Fibroblast of pulmonary artery (primary cell): ENCODE measurements around the gene BUB1B.

ENCODE experiments used
- DNase-seq: peaks from one replicate; pipeline ENCODE4 v3.0.0-alpha.2; 2010; ENCODE audit warnings: low read depth
- H3K4me3 ChIP-seq: replicated peaks from 2 replicates; pipeline ENCODE4 v1.5.1; 2011; ENCODE audit warnings: low read depth, mild to moderate bottlenecking, control low read depth, low read length, moderate library complexity
- TF ChIP-seq, protein P1 (sequence below): IDR thresholded peaks from 2 replicates; pipeline ENCODE4 v1.5.1; 2011; ENCODE audit warnings: mild to moderate bottlenecking, control low read depth, low read length, inconsistent platforms; ENCODE audit errors: missing control alignments

BUB1B gene

DNA sequence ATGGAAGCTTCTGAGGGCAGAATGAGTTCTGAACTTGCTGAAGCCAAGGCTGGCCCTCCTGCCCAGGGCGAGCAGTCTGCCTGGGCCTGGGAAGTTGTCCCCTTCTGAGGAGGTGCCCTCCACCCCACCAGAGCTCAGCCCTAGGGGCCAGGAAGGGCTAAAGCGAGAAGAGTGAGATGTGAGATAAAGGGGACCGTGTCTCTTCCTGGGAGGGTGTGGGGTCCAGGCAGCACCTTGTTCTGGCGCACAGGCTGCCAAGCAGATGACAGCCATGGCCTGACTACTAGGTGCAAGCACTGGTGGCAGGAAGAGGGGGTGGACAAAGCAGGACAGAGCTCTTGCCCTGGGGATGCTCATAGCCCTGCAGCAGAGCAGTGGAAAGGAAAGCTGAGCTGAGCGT, 81.7 kb downstream of the BUB1B start:
- TF ChIP-seq, protein P1, sequence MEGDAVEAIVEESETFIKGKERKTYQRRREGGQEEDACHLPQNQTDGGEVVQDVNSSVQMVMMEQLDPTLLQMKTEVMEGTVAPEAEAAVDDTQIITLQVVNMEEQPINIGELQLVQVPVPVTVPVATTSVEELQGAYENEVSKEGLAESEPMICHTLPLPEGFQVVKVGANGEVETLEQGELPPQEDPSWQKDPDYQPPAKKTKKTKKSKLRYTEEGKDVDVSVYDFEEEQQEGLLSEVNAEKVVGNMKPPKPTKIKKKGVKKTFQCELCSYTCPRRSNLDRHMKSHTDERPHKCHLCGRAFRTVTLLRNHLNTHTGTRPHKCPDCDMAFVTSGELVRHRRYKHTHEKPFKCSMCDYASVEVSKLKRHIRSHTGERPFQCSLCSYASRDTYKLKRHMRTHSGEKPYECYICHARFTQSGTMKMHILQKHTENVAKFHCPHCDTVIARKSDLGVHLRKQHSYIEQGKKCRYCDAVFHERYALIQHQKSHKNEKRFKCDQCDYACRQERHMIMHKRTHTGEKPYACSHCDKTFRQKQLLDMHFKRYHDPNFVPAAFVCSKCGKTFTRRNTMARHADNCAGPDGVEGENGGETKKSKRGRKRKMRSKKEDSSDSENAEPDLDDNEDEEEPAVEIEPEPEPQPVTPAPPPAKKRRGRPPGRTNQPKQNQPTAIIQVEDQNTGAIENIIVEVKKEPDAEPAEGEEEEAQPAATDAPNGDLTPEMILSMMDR: no peak
- DNase-seq: no peak
- H3K4me3 ChIP-seq: no peak overlapping the region

DNA sequence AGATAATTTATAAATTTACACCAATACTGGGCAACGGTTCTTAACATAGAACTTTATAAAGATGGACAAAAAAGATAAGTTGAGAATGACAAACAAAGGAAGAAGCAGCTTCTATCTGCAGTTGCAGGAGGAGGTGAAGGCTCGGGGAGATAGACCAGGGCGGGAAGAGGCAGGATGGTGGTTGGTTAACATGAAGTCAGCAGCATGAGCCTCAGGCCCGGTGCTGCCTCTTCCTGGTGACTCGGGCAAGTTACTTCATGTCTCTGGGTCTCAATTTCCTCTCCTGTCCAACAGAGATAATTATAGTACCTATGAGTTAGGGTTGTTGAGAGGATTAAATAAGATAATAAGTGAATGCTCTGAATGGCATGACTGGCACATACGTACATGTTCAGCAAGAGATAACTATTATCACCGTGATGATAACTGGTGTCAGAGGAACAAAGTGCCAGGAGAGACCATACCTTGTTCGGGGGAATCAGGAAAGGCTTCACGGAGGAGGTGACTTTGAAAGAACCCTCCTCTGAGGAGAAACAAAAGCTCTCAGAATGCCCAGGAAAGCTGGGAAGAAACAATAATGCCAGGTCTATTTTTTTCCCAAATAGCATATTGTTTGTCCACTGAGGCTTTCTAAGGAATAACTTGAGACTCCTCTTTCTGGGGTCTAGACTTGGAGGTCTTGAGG, 82.4 kb downstream of the BUB1B start:
- TF ChIP-seq, protein P1: no peak
- DNase-seq: no peak
- H3K4me3 ChIP-seq: no peak overlapping the region

DNA sequence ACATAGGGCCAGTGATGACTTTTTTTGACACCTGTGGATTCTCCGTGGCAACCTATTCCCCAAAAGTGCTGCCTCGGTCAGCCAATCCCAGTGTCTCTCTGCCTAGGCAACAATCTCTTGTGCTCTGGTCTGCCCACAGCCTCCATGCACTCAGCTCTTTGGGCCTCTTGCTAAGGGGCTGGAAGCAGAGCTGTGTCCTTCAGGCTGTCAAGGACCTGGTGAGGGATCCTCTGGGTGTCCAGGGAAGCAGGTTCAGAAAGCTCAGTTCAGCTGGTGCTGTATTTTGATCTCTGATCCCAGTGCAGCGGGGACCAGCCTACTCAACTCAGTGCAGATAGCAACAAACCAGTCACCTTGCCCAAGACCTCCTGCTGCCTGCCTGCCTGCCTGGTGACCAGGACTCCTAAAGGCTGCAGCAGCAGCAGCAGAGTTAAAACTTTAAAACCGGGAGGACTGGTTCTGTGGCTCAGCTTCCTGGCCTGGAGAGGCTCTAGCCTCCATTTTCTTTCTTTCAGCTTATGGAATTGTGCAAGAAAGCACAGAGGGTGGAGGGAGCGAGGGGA, 84.2 kb downstream of the BUB1B start:
- no peak for DNase-seq
- no peak overlapping the region for H3K4me3 ChIP-seq
- TF ChIP-seq, protein P1: no peak

DNA sequence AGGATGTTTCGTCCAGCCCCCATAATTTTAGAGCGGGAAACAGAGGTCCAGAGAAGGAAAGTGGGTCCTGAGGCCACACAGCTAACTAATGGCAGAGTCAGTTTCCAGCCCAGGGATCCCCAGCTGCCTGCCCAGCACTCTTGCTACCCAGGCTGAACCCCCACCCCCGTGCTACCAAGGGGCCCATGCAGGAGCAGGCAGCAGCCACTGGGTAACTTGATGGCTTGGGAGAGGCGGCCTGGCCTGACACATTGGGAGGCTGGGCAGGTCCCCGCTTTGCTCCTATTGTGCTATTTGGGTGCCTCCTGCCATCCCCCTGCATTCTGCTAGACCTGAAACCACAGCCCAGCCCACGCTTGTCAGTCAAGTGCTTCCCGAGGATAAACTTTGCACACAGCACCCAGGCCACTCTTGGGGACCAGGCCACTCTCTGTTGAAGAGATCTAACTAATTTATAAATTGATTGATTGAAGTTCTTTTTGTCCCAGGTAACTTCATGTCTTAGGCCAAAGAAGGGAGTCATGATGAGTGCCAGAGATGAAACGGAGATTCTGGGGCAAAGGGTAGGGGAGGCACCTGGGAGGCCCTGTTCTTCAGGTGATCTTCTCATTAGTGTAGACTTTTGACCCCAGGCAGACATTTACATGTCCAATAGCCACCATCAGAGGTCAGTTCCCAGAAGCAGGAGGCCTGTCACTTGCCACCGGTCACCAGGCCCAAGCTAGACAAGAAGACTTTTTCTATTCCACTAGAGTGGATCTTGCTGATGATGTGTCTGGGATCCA, 85.0 kb downstream of the BUB1B start:
- H3K4me3 ChIP-seq: no peak overlapping the region
- no peak for DNase-seq
- TF ChIP-seq, protein P1: no peak

DNA sequence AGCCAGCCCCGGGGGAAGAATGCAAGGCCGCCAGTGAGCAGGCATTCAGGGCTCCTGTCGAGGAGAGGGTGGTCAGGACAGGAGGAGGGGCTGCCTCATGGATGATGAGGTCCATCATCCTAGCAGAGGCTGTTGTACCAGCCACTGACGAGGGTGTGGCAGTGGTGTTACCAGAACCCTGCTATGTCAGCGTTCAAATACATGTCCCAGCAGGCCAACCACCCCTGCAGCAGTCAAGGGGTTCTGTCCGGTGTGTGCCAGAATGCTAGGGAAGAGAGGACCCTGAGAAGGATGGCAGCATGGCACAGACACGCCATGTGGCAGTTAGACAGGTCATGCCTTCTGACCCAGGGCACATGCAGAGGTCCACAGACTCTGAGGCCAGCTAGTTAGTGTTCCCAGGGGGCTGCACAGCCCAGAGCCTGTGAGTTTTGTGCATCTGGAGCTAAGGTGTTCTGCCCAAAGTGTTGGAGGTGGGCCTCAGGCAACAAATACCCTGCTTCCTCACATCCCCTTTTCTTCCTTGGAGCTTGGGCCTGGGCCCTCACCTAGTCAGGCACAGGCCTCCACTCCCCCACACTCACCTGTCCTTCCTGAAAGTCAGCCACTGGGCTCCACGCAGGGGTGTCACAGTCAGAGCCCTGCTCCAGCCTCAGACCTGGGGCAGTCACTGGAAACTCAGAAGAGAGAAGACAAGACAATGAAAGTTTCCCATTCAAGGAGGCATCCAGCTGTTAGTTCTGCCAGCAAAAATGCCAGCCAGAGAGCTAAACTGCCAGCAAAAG, 85.8 kb downstream of the BUB1B start:
- TF ChIP-seq, protein P1: no peak
- H3K4me3 ChIP-seq: no peak overlapping the region
- no peak for DNase-seq

DNA sequence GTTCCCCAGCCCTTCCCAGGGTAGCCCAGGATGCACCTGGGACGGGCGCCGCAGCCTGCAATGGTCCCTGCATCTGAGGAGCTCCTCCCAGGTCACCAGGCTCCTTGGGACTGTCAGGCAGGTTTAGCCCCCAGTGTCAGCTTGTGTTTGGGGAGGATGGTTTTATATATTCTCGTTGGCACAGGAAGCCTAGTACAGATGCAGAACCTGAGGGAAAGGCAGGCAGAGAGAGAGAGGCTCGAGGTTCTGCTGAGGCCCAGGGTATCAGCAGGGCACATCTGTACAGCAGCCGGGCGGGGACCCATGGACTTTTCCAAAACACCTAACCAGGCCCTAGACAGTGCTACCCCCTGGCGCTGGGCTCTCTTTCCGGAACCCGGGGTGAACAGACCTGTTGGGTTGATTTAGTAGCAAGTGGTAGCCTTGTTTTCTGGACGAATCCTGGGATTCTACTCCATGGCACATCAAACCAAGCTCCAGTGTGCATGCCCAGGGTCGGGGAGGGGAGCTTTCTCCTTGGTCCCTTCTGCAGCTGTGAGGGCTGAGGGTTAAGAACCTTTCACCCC, 86.6 kb downstream of the BUB1B start:
- no peak overlapping the region for H3K4me3 ChIP-seq
- TF ChIP-seq, protein P1: no peak
- DNase-seq: no peak
